Endothelial cell of umbilical vein (primary cell): ENCODE measurements around the gene TMPRSS4. TPM values are rescaled to one million over a fixed set of nuclear protein-coding genes. Genes with fewer than 3 reads are reported as not detected.

Source experiments
- BruUV-seq: library from RNA; stranded (reverse); fragments of 400-500 nt; replicated peaks from 2 replicates; lab custom pipeline; 2021; lab: Mats Ljungman, UMichigan
- CTCF ChIA-PET: fragments of 300-600, 350-600 bp; sonication (Branson Sonifier 250); formaldehyde crosslinking; loops from one replicate; lab custom pipeline; 2021; ENCODE audit warnings: antibody characterized with exemption, inconsistent platforms; lab: Charles Lee
- POLR2A ChIA-PET: fragments of 300-600, 350-600 bp; sonication (Branson Sonifier 250); formaldehyde crosslinking; loops from one replicate; lab custom pipeline; 2021; ENCODE audit warnings: antibody characterized with exemption, inconsistent platforms; lab: Charles Lee
- DNase-seq: peaks from one replicate; pipeline ENCODE4 v3.0.0-alpha.2; 2011; ENCODE audit warnings: low read depth, low spot score
- FAIRE-seq: peaks from 2 replicates; lab custom pipeline; 2011; peaks lifted over from hg19 to GRCh38; lab: Jason Lieb, UNC
- H2AFZ ChIP-seq: 2 replicates; pipeline ENCODE4 v1.6.0; 2012; ENCODE audit warnings: low read depth, low read length, control low read depth, inconsistent platforms
- H3K27ac ChIP-seq: 2 replicates; pipeline ENCODE4 v1.5.1; 2011; ENCODE audit warnings: low read depth, mild to moderate bottlenecking, control low read depth, low read length, moderate library complexity; ENCODE audit not compliant: insufficient read depth
- H3K27me3 ChIP-seq, 2 experiments: 2 replicates each; pipeline versions ENCODE4 v1.6.0 to v1.6.1; 2011; ENCODE audit warnings: low read length in 2 of 2, mixed read lengths in 1 of 2; ENCODE audit not compliant: control insufficient read depth in 2 of 2, insufficient read depth in 2 of 2
- H3K36me3 ChIP-seq, 2 experiments: 2 replicates in 1 of 2; 3 replicates in 1 of 2; pipeline ENCODE4 v1.5.1; 2011; ENCODE audit warnings: low read length in 2 of 2, mild to moderate bottlenecking in 1 of 2, moderate library complexity in 1 of 2; ENCODE audit not compliant: control insufficient read depth in 2 of 2, insufficient read depth in 2 of 2; ENCODE audit errors: extremely low read depth in 1 of 2
- H3K4me1 ChIP-seq: 3 replicates; pipeline ENCODE4 v1.5.1; 2011; ENCODE audit warnings: mild to moderate bottlenecking, low read length; ENCODE audit not compliant: control insufficient read depth, insufficient read depth; ENCODE audit errors: extremely low read depth
- H3K4me2 ChIP-seq: 2 replicates; pipeline ENCODE4 v1.6.1; 2011; ENCODE audit warnings: low read length, control low read depth, mixed read lengths; ENCODE audit not compliant: insufficient read depth
- H3K4me3 ChIP-seq, 3 experiments: fragments of 200-600 bp in 1 of 3; sonication (generic), shearing (Covaris generic) in 1 of 3; replicated peaks in 1 of 3; 2 replicates each; pipeline ENCODE4 v1.5.1; 2011 to 2016; ENCODE audit warnings: control low read depth in 3 of 3, low read length in 3 of 3, mild to moderate bottlenecking in 2 of 3, inconsistent platforms in 1 of 3, low read depth in 1 of 3, moderate library complexity in 1 of 3; ENCODE audit not compliant: insufficient read depth in 1 of 3
- H3K79me2 ChIP-seq: 2 replicates; pipeline ENCODE4 v1.6.0; 2012; ENCODE audit warnings: low read length, inconsistent platforms; ENCODE audit not compliant: control insufficient read depth, insufficient read depth
- H3K9ac ChIP-seq: replicated peaks from 2 replicates; pipeline ENCODE3; 2011; ENCODE audit warnings: low read length, control low read depth; ENCODE audit not compliant: insufficient read depth; ENCODE audit errors: extremely low read depth
- H3K9me1 ChIP-seq: replicated peaks from 3 replicates; pipeline ENCODE4 v1.6.0; 2011; ENCODE audit warnings: mild to moderate bottlenecking, low read length; ENCODE audit not compliant: control insufficient read depth, insufficient read depth; ENCODE audit errors: extremely low read depth
- H3K9me3 ChIP-seq: replicated peaks from 2 replicates; pipeline ENCODE4 v1.5.1; 2012; ENCODE audit warnings: low read length, inconsistent platforms; ENCODE audit not compliant: control insufficient read depth, insufficient read depth
- H4K20me1 ChIP-seq: replicated peaks from 2 replicates; pipeline ENCODE3; 2011; ENCODE audit warnings: mild to moderate bottlenecking, low read length; ENCODE audit not compliant: control insufficient read depth, insufficient read depth; ENCODE audit errors: extremely low read depth
- EZH2 ChIP-seq: IDR thresholded peaks from 2 replicates; pipeline ENCODE4 v1.6.1; 2012; ENCODE audit warnings: borderline replicate concordance, low read depth, mild to moderate bottlenecking, moderate library complexity, low read length, inconsistent platforms; ENCODE audit not compliant: severe bottlenecking
- FOS ChIP-seq: IDR thresholded peaks from 2 replicates; pipeline ENCODE4 v1.6.1; 2011; ENCODE audit warnings: mild to moderate bottlenecking, low read length, moderate library complexity, borderline replicate concordance; ENCODE audit not compliant: insufficient read depth
- GATA2 ChIP-seq: IDR thresholded peaks from 2 replicates; pipeline ENCODE4 v1.7.0; 2011; ENCODE audit warnings: low read depth, mild to moderate bottlenecking, moderate library complexity, mixed read lengths, low read length; ENCODE audit not compliant: insufficient read length, insufficient read depth
- JUN ChIP-seq: IDR thresholded peaks from 2 replicates; pipeline ENCODE4 v1.6.1; 2011; ENCODE audit warnings: borderline replicate concordance, low read depth; ENCODE audit not compliant: insufficient read length, insufficient read depth
- MYC ChIP-seq: IDR thresholded peaks from one replicate; pipeline ENCODE4 v1.6.1; 2011; ENCODE audit warnings: mild to moderate bottlenecking, low read depth, low read length
- POLR2A ChIP-seq: IDR thresholded peaks from 2 replicates; pipeline ENCODE4 v1.6.1; 2012; ENCODE audit warnings: low read depth, mild to moderate bottlenecking, control low read depth, low read length
- POLR2AphosphoS5 ChIP-seq: IDR thresholded peaks from 2 replicates; pipeline ENCODE4 v1.6.1; 2012; ENCODE audit warnings: low read depth, mild to moderate bottlenecking, control low read depth, low read length, moderate library complexity; ENCODE audit not compliant: insufficient read depth
- dilution Hi-C: fragments of 300-500 bp; cut with MboI; formaldehyde crosslinking; loops from one replicate; pipeline ENCODE4 v1.15.0; 2019; ENCODE audit warnings: low sequenced_read_pairs; ENCODE audit not compliant: extremely low pct_ligation_motif_present
- intact Hi-C: fragments of 100-400 bp; cut with micrococcal nuclease; formaldehyde crosslinking; loops from one replicate; pipeline ENCODE4 v1.10.0; 2022
- polyA plus RNA-seq, 4 experiments: library from polyadenylated mRNA; depleted of rRNA in 3 of 4; stranded (reverse) in 3 of 4; unstranded in 1 of 4; fragments of >200 nt; gene quantifications; 2 replicates each; pipeline versions ENCODE4 v1.2.1 to v1.2.3, GENCODE V29; 2011 to 2012; ENCODE audit warnings: missing spikeins in 1 of 4
- total RNA-seq: library from RNA; stranded (reverse); gene quantifications from 2 replicates; pipeline ENCODE4 v1.2.3, GENCODE V29; 2021
- TF ChIP-seq, protein P1 (sequence below): IDR thresholded peaks from 2 replicates; pipeline ENCODE4 v1.6.1; 2011; ENCODE audit not compliant: insufficient read depth, insufficient read length
- TF ChIP-seq, protein P2 (sequence below), 2 donors: IDR thresholded peaks; 1 replicate in 1 of 2; 2 replicates in 1 of 2; pipeline ENCODE4 v1.5.1; 2011; ENCODE audit warnings: low read length in 2 of 2, mild to moderate bottlenecking in 2 of 2, moderate library complexity in 2 of 2, control low read depth in 1 of 2, inconsistent platforms in 1 of 2, low read depth in 1 of 2; ENCODE audit not compliant: insufficient read depth in 1 of 2; ENCODE audit errors: extremely low read depth in 1 of 2

Gene TMPRSS4
- total and polyA plus RNA-seq, 2 donors (not counting 3 experiments of a cell fraction or from before 2014, with no cell fraction given): not detected

DNA sequence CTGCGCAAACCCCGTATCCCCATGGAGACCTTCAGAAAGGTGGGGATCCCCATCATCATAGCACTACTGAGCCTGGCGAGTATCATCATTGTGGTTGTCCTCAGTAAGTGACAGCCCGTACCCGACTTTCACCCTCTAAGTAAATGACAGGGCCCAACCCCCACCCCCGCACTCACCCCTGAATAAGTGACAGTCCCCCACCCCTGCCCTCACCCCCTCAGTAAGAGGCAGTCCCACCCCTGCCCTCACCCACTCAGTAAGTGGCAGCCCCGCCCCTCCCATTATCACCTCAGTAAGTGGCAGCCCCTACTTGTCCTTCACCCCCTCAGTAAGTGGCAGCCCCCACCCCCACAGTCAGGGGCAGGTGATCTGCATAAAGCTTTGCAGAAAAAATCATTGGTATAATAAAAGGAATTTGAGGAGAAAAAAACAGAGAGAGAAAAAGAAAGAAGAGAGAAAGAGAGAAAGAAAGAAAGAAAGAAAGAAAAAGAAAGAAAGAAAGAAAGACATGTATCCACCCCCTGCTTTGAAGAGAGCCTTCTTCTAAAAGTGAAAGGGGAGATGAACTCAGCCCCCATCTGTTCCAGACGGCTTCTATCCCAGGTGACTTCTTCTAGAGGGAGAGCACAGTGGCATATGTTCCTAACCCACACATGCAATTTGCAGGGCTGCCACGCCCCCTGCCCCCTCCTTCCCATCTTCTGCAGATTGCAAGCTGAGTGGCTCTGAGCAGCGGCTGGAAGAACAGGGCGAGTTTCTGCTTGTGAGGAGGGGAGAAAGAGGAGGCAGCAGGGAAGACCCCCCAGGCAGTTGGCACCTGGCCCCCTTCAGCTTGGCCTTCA is 22.3 kb downstream of the TMPRSS4 start:
- dilution Hi-C loops: no loop called here

More for the DNA sequence above, 22.3 kb downstream of the TMPRSS4 start:
- Histone ChIP-seq H3K4me3 (no peak overlapping the region), H3K9ac (no peak overlapping the region), H4K20me1 (no peaks in the 10 kb centered on the region), H3K79me2 (no peaks in the 10 kb centered on the region), H3K9me1 (no peaks in the 10 kb centered on the region), H3K36me3 (no peaks in the 10 kb centered on the region), H2AFZ (no peak overlapping the region), H3K4me1 (no peaks in the 10 kb centered on the region), H3K4me2 (no peak overlapping the region), H3K27ac (no peak overlapping the region), H3K9me3 (no peaks in the 10 kb centered on the region), H3K27me3 (peaks cover 2 to 6% of the 10 kb centered on the region in 2 experiments)
- DNase-seq (no peak), FAIRE-seq (no peak)
- intact Hi-C loops: no loop called here
- no TSS peak for BruUV-seq
- ChIA-PET CTCF (interaction anchor here (1.1 kb wide), 1 partner anchor 99 kb away, joined by 3 read pairs; no protein-coding TSS in a partner anchor), POLR2A (no interaction called here)
- no peak for TF ChIP-seq POLR2AphosphoS5
- TF ChIP-seq GATA2: no peak
- TF ChIP-seq MYC: no peak
- no peak for TF ChIP-seq FOS
- no peak for TF ChIP-seq POLR2A
- TF ChIP-seq, protein P1, sequence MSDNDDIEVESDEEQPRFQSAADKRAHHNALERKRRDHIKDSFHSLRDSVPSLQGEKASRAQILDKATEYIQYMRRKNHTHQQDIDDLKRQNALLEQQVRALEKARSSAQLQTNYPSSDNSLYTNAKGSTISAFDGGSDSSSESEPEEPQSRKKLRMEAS: no peak
- TF ChIP-seq, protein P2, sequence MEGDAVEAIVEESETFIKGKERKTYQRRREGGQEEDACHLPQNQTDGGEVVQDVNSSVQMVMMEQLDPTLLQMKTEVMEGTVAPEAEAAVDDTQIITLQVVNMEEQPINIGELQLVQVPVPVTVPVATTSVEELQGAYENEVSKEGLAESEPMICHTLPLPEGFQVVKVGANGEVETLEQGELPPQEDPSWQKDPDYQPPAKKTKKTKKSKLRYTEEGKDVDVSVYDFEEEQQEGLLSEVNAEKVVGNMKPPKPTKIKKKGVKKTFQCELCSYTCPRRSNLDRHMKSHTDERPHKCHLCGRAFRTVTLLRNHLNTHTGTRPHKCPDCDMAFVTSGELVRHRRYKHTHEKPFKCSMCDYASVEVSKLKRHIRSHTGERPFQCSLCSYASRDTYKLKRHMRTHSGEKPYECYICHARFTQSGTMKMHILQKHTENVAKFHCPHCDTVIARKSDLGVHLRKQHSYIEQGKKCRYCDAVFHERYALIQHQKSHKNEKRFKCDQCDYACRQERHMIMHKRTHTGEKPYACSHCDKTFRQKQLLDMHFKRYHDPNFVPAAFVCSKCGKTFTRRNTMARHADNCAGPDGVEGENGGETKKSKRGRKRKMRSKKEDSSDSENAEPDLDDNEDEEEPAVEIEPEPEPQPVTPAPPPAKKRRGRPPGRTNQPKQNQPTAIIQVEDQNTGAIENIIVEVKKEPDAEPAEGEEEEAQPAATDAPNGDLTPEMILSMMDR (IDR thresholded peaks at IDR 0.05; ENCODE audit: extremely low read depth in 1 of 2, insufficient read depth in 1 of 2, low read depth in 1 of 2, low read length in 2 of 2): no peak
- TF ChIP-seq EZH2: no peak
- no peak for TF ChIP-seq JUN
